Breast epithelium (tissue), 4 donors: Measurements from ENCODE around the gene FLT3LG. TPM values are rescaled to one million over a fixed set of nuclear protein-coding genes. Genes with fewer than 3 reads are reported as not detected.

Experiments
- DNase-seq, 2 donors: peaks; one replicate each; pipeline ENCODE4 v3.0.0-alpha.2; 2019; ENCODE audit warnings: low spot score in 2 of 2
- H3K27ac ChIP-seq, 2 donors: fragments of 200-600 bp; sonication (generic) in 1 of 2; one replicate each; pipeline ENCODE4 v1.5.1; 2016 to 2019; ENCODE audit warnings: mild to moderate bottlenecking in 1 of 2
- H3K27me3 ChIP-seq, 2 donors: fragments of 200-600 bp; sonication (generic) in 1 of 2; one replicate each; pipeline versions ENCODE4 v1.5.1 to v1.6.0; 2017 to 2019; ENCODE audit warnings: control low read depth in 1 of 2, mild to moderate bottlenecking in 1 of 2
- H3K36me3 ChIP-seq: fragments of 200-600 bp; one replicate; pipeline ENCODE4 v1.5.1; 2019
- H3K4me1 ChIP-seq, 2 donors: fragments of 200-600 bp; sonication (generic); one replicate each; pipeline ENCODE4 v1.5.1; 2016 to 2019; ENCODE audit warnings: control low read depth in 1 of 2
- H3K4me3 ChIP-seq, 3 donors: fragments of 200-600 bp; sonication (generic); 1 replicate in 2 of 3; 2 replicates in 1 of 3; pipeline ENCODE4 v1.5.1; 2016 to 2019; ENCODE audit warnings: mild to moderate bottlenecking in 3 of 3, moderate library complexity in 2 of 3
- H3K9me3 ChIP-seq, 2 donors: fragments of 200-600 bp; sonication (generic) in 1 of 2; one replicate each; pipeline ENCODE4 v1.5.1; 2016 to 2019; ENCODE audit warnings: control low read depth in 1 of 2
- CTCF ChIP-seq, 3 donors: fragments of 450-650 bp; IDR thresholded peaks; one replicate each; pipeline ENCODE4 v1.5.1; 2016 to 2017; ENCODE audit warnings: antibody characterized with exemption in 3 of 3, mild to moderate bottlenecking in 3 of 3, moderate library complexity in 3 of 3
- POLR2A ChIP-seq: fragments of 450-650 bp; IDR thresholded peaks from one replicate; pipeline ENCODE4 v1.6.1; 2016; ENCODE audit warnings: antibody characterized with exemption, mild to moderate bottlenecking, moderate library complexity
- POLR2AphosphoS5 ChIP-seq, 3 donors: sonication (generic); formaldehyde crosslinking; IDR thresholded peaks; one replicate each; pipeline ENCODE4 v1.6.1; 2017; ENCODE audit warnings: antibody characterized with exemption in 3 of 3
- intact Hi-C: fragments of 100-400 bp; cut with DNase I; formaldehyde crosslinking; loops from one replicate; pipeline ENCODE4 v1.15.1; 2023; ENCODE audit warnings: low total_unique reads
- total RNA-seq, 3 donors: library from RNA; depleted of rRNA; stranded (reverse); fragments of >200 nt; gene quantifications; one replicate each; pipeline ENCODE4 v1.1.0, GENCODE V29; 2016

FLT3LG gene
- total RNA-seq, 3 donors from 2014 or later, result 4.3 to 7.0 (median 4.6) TPM

- intact Hi-C loops, result loop anchor here (10.0 kb wide), 1 partner anchor 166 kb away; the partner anchor contains the start of genes BCL2L12 and IRF3
- Histone ChIP-seq H3K4me3 (peak overlapping the region in 1 of 3 donors; percentile 52), H3K9me3 (no peaks in the 10 kb centered on the region), H3K4me1 (peaks cover 3 to 14% of the 10 kb centered on the region in 2 donors), H3K27ac (peak overlapping the region in 1 of 2 donors; percentile 95), H3K36me3 (no peaks in the 10 kb centered on the region), H3K27me3 (no peaks in the 10 kb centered on the region)
- TF ChIP-seq POLR2A (no peak), CTCF (IDR thresholded peaks at IDR 0.05) (no peak), POLR2AphosphoS5 (IDR thresholded peaks at IDR 0.05) (no peak)
- no peak for DNase-seq
Observed at GRCh38 chr19:49498475-49498874, 24.5 kb downstream of the FLT3LG start.

GRCh38 chr19:49499030-49499670 lies 25.1 kb downstream of the FLT3LG start:
- Histone ChIP-seq H3K4me3 (peak overlapping the region; percentile 30 to 52 (median 39)), H3K36me3 (no peaks in the 10 kb centered on the region), H3K4me1 (peaks cover 3 to 14% of the 10 kb centered on the region in 2 donors), H3K27me3 (no peaks in the 10 kb centered on the region), H3K9me3 (no peaks in the 10 kb centered on the region), H3K27ac (peak overlapping the region; percentile 84 to 95)
- DNase-seq, result no peak
- TF ChIP-seq POLR2A (no peak), POLR2AphosphoS5 (IDR thresholded peaks at IDR 0.05) (no peak), CTCF (IDR thresholded peaks at IDR 0.05) (no peak)
- intact Hi-C loops, result loop anchor here (10.0 kb wide), 1 partner anchor 166 kb away; the partner anchor contains the start of genes BCL2L12 and IRF3

- peak; percentile 38 to 71 (median 66) for TF ChIP-seq CTCF (IDR thresholded peaks at IDR 0.05)
- peak in 1 of 3 donors; percentile 26 for TF ChIP-seq POLR2AphosphoS5 (IDR thresholded peaks at IDR 0.05)
- TF ChIP-seq POLR2A, result no peak
- H3K9me3 ChIP-seq, result no peaks in the 10 kb centered on the region
- DNase-seq, result no peak
- peak overlapping the region in 1 of 2 donors; percentile 56 for H3K27ac ChIP-seq
- no peaks in the 10 kb centered on the region for H3K36me3 ChIP-seq
- peak overlapping the region in 1 of 3 donors; percentile 17 for H3K4me3 ChIP-seq
- H3K4me1 ChIP-seq, result peaks cover 0 to 7% of the 10 kb centered on the region in 2 donors
- H3K27me3 ChIP-seq, result no peaks in the 10 kb centered on the region
- intact Hi-C loops, result no loop called here
Observed at GRCh38 chr19:49502866-49503581, 29.0 kb downstream of the FLT3LG start.

GRCh38 chr19:49503582-49503962 lies 29.6 kb downstream of the FLT3LG start:
- Histone ChIP-seq H3K4me1 (peaks cover 0 to 1% of the 10 kb centered on the region in 2 donors), H3K9me3 (no peaks in the 10 kb centered on the region), H3K27me3 (no peaks in the 10 kb centered on the region), H3K27ac (peak overlapping the region; percentile 13 to 56), H3K4me3 (no peak overlapping the region), H3K36me3 (no peaks in the 10 kb centered on the region)
- intact Hi-C loops, result no loop called here
- TF ChIP-seq CTCF (IDR thresholded peaks at IDR 0.05) (no peak), POLR2A (no peak), POLR2AphosphoS5 (IDR thresholded peaks at IDR 0.05) (no peak)
- no peak for DNase-seq
